IMR-90 (cell line): ENCODE data around the gene PPP2R5B. TPM values are rescaled to one million over a fixed set of nuclear protein-coding genes. Genes with fewer than 3 reads are reported as not detected.

ENCODE experiments used
- ATAC-seq: fragments of 200-7000 bp; cut with Tn5 transposase; 2 replicates; pipeline ENCODE4 v1.9.1; 2020; ENCODE audit warnings: low read depth, mild to moderate bottlenecking, moderate library complexity
- BruUV-seq: library from RNA; stranded (reverse); fragments of 400-500 nt; replicated peaks from 2 replicates; lab custom pipeline; 2021; lab: Mats Ljungman, UMichigan
- CTCF ChIA-PET: fragments of 300-600 bp; formaldehyde crosslinking; extraction: SDS; loops from one replicate; lab custom pipeline; 2021; ENCODE audit warnings: antibody characterized with exemption; lab: Yijun Ruan, JAX
- POLR2A ChIA-PET: fragments of 300-600 bp; sonication (Branson Sonifier 250); formaldehyde crosslinking; loops from one replicate; lab custom pipeline; 2022; ENCODE audit warnings: antibody characterized with exemption; ENCODE audit not compliant: unreplicated experiment; lab: Charles Lee
- DNase-seq: peaks from one replicate; pipeline ENCODE4 v3.0.0; 2013
- H2AFZ ChIP-seq: replicated peaks from 2 replicates; pipeline ENCODE3; 2013; ENCODE audit warnings: low read length, mild to moderate bottlenecking; ENCODE audit not compliant: poor library complexity
- H2AK5ac ChIP-seq: 2 replicates; pipeline ENCODE4 v1.6.1; 2013; ENCODE audit warnings: low read depth, low read length, inconsistent platforms
- H2AK9ac ChIP-seq: replicated peaks from 2 replicates; pipeline ENCODE3; 2013; ENCODE audit warnings: mild to moderate bottlenecking, low read depth, low read length, moderate library complexity; ENCODE audit not compliant: poor library complexity
- H2BK120ac ChIP-seq: 2 replicates; pipeline ENCODE4 v1.6.1; 2013; ENCODE audit warnings: low read depth, low read length, inconsistent platforms
- H2BK15ac ChIP-seq: 3 replicates; pipeline ENCODE4 v1.6.1; 2013; ENCODE audit warnings: low read depth, low read length, inconsistent platforms
- H2BK20ac ChIP-seq: 2 replicates; pipeline ENCODE4 v1.6.1; 2013; ENCODE audit warnings: low read depth, mild to moderate bottlenecking, inconsistent platforms, low read length, moderate library complexity
- H2BK5ac ChIP-seq: 2 replicates; pipeline ENCODE4 v1.6.1; 2013; ENCODE audit warnings: mild to moderate bottlenecking, low read depth, low read length, inconsistent platforms; ENCODE audit not compliant: poor library complexity, severe bottlenecking
- H3K14ac ChIP-seq: replicated peaks from 2 replicates; pipeline ENCODE4 v1.6.1; 2013; ENCODE audit warnings: low read depth, low read length, inconsistent platforms
- H3K18ac ChIP-seq: 2 replicates; pipeline ENCODE4 v1.6.1; 2013; ENCODE audit warnings: low read depth, low read length, control low read depth
- H3K23ac ChIP-seq: 2 replicates; pipeline ENCODE4 v1.6.1; 2013; ENCODE audit warnings: low read depth, low read length, inconsistent platforms
- H3K27ac ChIP-seq: 2 replicates; pipeline ENCODE4 v1.5.1; 2013; ENCODE audit warnings: mild to moderate bottlenecking, control low read depth, low read length; ENCODE audit not compliant: insufficient read depth
- H3K27me3 ChIP-seq: 2 replicates; pipeline ENCODE4 v1.6.1; 2013; ENCODE audit warnings: low read length; ENCODE audit not compliant: control insufficient read depth, insufficient read depth
- H3K36me3 ChIP-seq: 2 replicates; pipeline ENCODE4 v1.6.1; 2013; ENCODE audit warnings: low read length, mixed read lengths; ENCODE audit not compliant: control insufficient read depth, insufficient read depth
- H3K4ac ChIP-seq: 2 replicates; pipeline ENCODE4 v1.6.1; 2013; ENCODE audit warnings: low read depth, low read length, inconsistent platforms
- H3K4me1 ChIP-seq: 2 replicates; pipeline ENCODE4 v1.6.1; 2013; ENCODE audit warnings: low read length, mixed read lengths; ENCODE audit not compliant: control insufficient read depth, insufficient read depth
- H3K4me2 ChIP-seq: 2 replicates; pipeline ENCODE4 v1.6.1; 2013; ENCODE audit warnings: low read depth, mild to moderate bottlenecking, control low read depth, low read length, moderate library complexity
- H3K4me3 ChIP-seq: 2 replicates; pipeline ENCODE4 v1.5.1; 2013; ENCODE audit warnings: low read depth, mild to moderate bottlenecking, control low read depth, low read length, moderate library complexity; ENCODE audit not compliant: insufficient read depth
- H3K56ac ChIP-seq: 2 replicates; pipeline ENCODE4 v1.6.1; 2013; ENCODE audit warnings: low read length, inconsistent platforms; ENCODE audit not compliant: insufficient read depth; ENCODE audit errors: extremely low read depth
- H3K79me1 ChIP-seq, 2 experiments: 2 replicates each; pipeline ENCODE4 v1.6.1; 2013; ENCODE audit warnings: low read length in 2 of 2, inconsistent platforms in 1 of 2, low read depth in 1 of 2
- H3K9ac ChIP-seq: 2 replicates; pipeline ENCODE4 v1.6.1; 2013; ENCODE audit warnings: low read depth, low read length, control low read depth
- H3K9me1 ChIP-seq: 2 replicates; pipeline ENCODE4 v1.6.1; 2013; ENCODE audit warnings: low read length, inconsistent platforms; ENCODE audit not compliant: insufficient read depth
- H3K9me3 ChIP-seq: 2 replicates; pipeline ENCODE4 v1.6.1; 2013; ENCODE audit warnings: low read length; ENCODE audit not compliant: control insufficient read depth, insufficient read depth
- H4K20me1 ChIP-seq: 2 replicates; pipeline ENCODE4 v1.6.1; 2013; ENCODE audit warnings: low read length, inconsistent platforms; ENCODE audit not compliant: insufficient read depth
- H4K5ac ChIP-seq: 2 replicates; pipeline ENCODE4 v1.6.1; 2013; ENCODE audit warnings: mild to moderate bottlenecking, low read depth, low read length, control low read depth
- H4K8ac ChIP-seq, 2 experiments: 2 replicates each; pipeline ENCODE4 v1.6.1; 2013; ENCODE audit warnings: low read depth in 2 of 2, low read length in 2 of 2, control low read depth in 1 of 2, inconsistent platforms in 1 of 2
- H4K91ac ChIP-seq: 2 replicates; pipeline ENCODE4 v1.6.1; 2013; ENCODE audit warnings: low read depth, low read length, inconsistent platforms; ENCODE audit not compliant: insufficient read depth
- CEBPB ChIP-seq: IDR thresholded peaks from 2 replicates; pipeline ENCODE4 v1.6.1; 2012; ENCODE audit warnings: low read depth, low read length, improper control_type of control experiment
- CTCF ChIP-seq: conservative IDR thresholded peaks from 2 replicates; pipeline ENCODE4 v1.5.1; 2012; ENCODE audit warnings: mild to moderate bottlenecking, low read depth, low read length, improper control_type of control experiment
- MAFK ChIP-seq: IDR thresholded peaks from 2 replicates; pipeline ENCODE4 v1.6.1; 2012; ENCODE audit warnings: low read depth, low read length, improper control_type of control experiment
- MXI1 ChIP-seq: IDR thresholded peaks from 2 replicates; pipeline ENCODE4 v1.6.1; 2012; ENCODE audit warnings: low read depth, mild to moderate bottlenecking, low read length, moderate library complexity, borderline replicate concordance
- NFE2L2 ChIP-seq: fragments of 150-350 bp; IDR thresholded peaks from 2 replicates; pipeline ENCODE4 v1.6.1; 2016; ENCODE audit warnings: low read depth, mild to moderate bottlenecking, low read length
- RAD21 ChIP-seq: IDR thresholded peaks from 2 replicates; pipeline ENCODE4 v1.6.1; 2012; ENCODE audit warnings: low read length, improper control_type of control experiment
- RFX5 ChIP-seq: IDR thresholded peaks from 2 replicates; pipeline ENCODE4 v1.8.0; 2012; ENCODE audit warnings: low read depth, mild to moderate bottlenecking, low read length, moderate library complexity
- SMC3 ChIP-seq: fragments of 150-350 bp; IDR thresholded peaks from 2 replicates; pipeline ENCODE4 v1.6.1; 2016; ENCODE audit warnings: low read depth, mild to moderate bottlenecking, antibody characterized with exemption, low read length, moderate library complexity
- WGBS, 2 experiments: methylation state at CpG; one replicate each; pipeline versions ENCODE4 v1.1.5 to v1.1.7; 2013; ENCODE audit warnings: missing lambda C conversion rate in 2 of 2; ENCODE audit not compliant: insufficient read length in 1 of 2; ENCODE audit errors: extremely low coverage in 2 of 2; 5-methylcytosine and 5-hydroxymethylcytosine counted together
- dilution Hi-C: fragments of 300-500 bp; cut with HindIII; formaldehyde crosslinking; loops from one replicate; pipeline ENCODE4 v1.14.3; 2018; ENCODE audit warnings: low sequenced_read_pairs; ENCODE audit not compliant: unreplicated experiment
- in situ Hi-C: fragments of 300-500 bp; cut with MboI; formaldehyde crosslinking; loops from 3 replicates; pipeline ENCODE4 v1.14.3; 2019; ENCODE audit warnings: low sequenced_read_pairs, inconsistent platforms, mixed read lengths
- intact Hi-C: fragments of 100-400 bp; cut with micrococcal nuclease; formaldehyde crosslinking; loops from 2 replicates; pipeline ENCODE4 v1.10.0; 2022
- polyA plus RNA-seq, 3 experiments: library from polyadenylated mRNA; depleted of rRNA; stranded (reverse); fragments of >200 nt; gene quantifications; 2 replicates each; pipeline ENCODE4 v1.2.3, GENCODE V29; 2012; ENCODE audit warnings: low replicate concordance in 1 of 3
- total RNA-seq: library from RNA; depleted of rRNA; stranded (reverse); fragments of >200 nt; gene quantifications from 2 replicates; pipeline ENCODE4 v1.2.3, GENCODE V29; 2012
- TF ChIP-seq, protein P1 (sequence below): fragments of 150-350 bp; IDR thresholded peaks from 2 replicates; pipeline ENCODE4 v1.6.1; 2017; ENCODE audit warnings: mild to moderate bottlenecking, antibody characterized with exemption, low read length, low read depth
- TF ChIP-seq, protein P2 (sequence below): fragments of 150-350 bp; IDR thresholded peaks from 2 replicates; pipeline ENCODE4 v1.6.1; 2016; ENCODE audit warnings: low read depth, mild to moderate bottlenecking, low read length, moderate library complexity, borderline replicate concordance

Gene PPP2R5B
- total and polyA plus RNA-seq, 2 of the 4 experiments (the other 2 are of a cell fraction) = 6.5 to 23.6 TPM

GRCh38 chr11:64960719-64961118, 36.2 kb downstream of the PPP2R5B start:
- H3K36me3 ChIP-seq = no peaks in the 10 kb centered on the region
- H3K23ac ChIP-seq = no peak overlapping the region
- no peak overlapping the region for H4K91ac ChIP-seq
- ATAC-seq (no peak), DNase-seq (no peak)
- H2AFZ ChIP-seq = no peak overlapping the region
- H4K5ac ChIP-seq = no peak overlapping the region
- H2BK15ac ChIP-seq = no peak overlapping the region
- no CpG with 5 or more reads among the region's 4 CpGs for WGBS, 2 experiments
- no peaks in the 10 kb centered on the region for H3K4me1 ChIP-seq
- no peaks in the 10 kb centered on the region for H4K20me1 ChIP-seq
- H2AK9ac ChIP-seq = no peak overlapping the region
- POLR2A ChIA-PET = interaction anchor here (0.7 kb wide), 1 partner anchor 8 kb away, joined by 8 read pairs; no protein-coding TSS in a partner anchor
- no peak overlapping the region for H3K4me2 ChIP-seq
- no peak overlapping the region for H2AK5ac ChIP-seq
- peaks cover 2% of the 10 kb centered on the region for H3K27me3 ChIP-seq
- intact Hi-C loops = no loop called here
- no peak overlapping the region for H3K56ac ChIP-seq
- no peak overlapping the region for H3K4me3 ChIP-seq
- TF ChIP-seq MAFK (no peak), CTCF (no peak), MXI1 (no peak), RAD21 (no peak), CEBPB (no peak), RFX5 (no peak), NFE2L2 (no peak), SMC3 (no peak)
- TF ChIP-seq, protein P1, sequence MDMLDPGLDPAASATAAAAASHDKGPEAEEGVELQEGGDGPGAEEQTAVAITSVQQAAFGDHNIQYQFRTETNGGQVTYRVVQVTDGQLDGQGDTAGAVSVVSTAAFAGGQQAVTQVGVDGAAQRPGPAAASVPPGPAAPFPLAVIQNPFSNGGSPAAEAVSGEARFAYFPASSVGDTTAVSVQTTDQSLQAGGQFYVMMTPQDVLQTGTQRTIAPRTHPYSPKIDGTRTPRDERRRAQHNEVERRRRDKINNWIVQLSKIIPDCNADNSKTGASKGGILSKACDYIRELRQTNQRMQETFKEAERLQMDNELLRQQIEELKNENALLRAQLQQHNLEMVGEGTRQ = no peak
- TF ChIP-seq, protein P2, sequence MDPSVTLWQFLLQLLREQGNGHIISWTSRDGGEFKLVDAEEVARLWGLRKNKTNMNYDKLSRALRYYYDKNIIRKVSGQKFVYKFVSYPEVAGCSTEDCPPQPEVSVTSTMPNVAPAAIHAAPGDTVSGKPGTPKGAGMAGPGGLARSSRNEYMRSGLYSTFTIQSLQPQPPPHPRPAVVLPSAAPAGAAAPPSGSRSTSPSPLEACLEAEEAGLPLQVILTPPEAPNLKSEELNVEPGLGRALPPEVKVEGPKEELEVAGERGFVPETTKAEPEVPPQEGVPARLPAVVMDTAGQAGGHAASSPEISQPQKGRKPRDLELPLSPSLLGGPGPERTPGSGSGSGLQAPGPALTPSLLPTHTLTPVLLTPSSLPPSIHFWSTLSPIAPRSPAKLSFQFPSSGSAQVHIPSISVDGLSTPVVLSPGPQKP = no peak
- dilution Hi-C loops = no loop called here
- H2BK5ac ChIP-seq = no peak overlapping the region
- H2BK20ac ChIP-seq = no peak overlapping the region
- CTCF ChIA-PET = no interaction called here
- H3K4ac ChIP-seq = no peak overlapping the region
- H3K9ac ChIP-seq = no peak overlapping the region
- H3K9me1 ChIP-seq = no peaks in the 10 kb centered on the region
- no peak overlapping the region for H2BK120ac ChIP-seq
- H4K8ac ChIP-seq = no peak overlapping the region
- H3K9me3 ChIP-seq = no peaks in the 10 kb centered on the region
- no TSS peak for BruUV-seq
- in situ Hi-C loops = no loop called here
- no peak overlapping the region for H3K14ac ChIP-seq
- H3K18ac ChIP-seq = no peak overlapping the region
- H3K79me1 ChIP-seq = no peaks in the 10 kb centered on the region
- H3K27ac ChIP-seq = no peak overlapping the region
